ENCODE measurements around the gene PHF13. TPM values are rescaled to one million over a fixed set of nuclear protein-coding genes. Genes with fewer than 3 reads are reported as not detected.

Gene PHF13
- total and polyA plus RNA-seq, 10 of the 15 experiments (the other 5 are each of a cell fraction or from before 2014, with no cell fraction given), result 0.87 to 15.4 (median 5.1) TPM

DNA sequence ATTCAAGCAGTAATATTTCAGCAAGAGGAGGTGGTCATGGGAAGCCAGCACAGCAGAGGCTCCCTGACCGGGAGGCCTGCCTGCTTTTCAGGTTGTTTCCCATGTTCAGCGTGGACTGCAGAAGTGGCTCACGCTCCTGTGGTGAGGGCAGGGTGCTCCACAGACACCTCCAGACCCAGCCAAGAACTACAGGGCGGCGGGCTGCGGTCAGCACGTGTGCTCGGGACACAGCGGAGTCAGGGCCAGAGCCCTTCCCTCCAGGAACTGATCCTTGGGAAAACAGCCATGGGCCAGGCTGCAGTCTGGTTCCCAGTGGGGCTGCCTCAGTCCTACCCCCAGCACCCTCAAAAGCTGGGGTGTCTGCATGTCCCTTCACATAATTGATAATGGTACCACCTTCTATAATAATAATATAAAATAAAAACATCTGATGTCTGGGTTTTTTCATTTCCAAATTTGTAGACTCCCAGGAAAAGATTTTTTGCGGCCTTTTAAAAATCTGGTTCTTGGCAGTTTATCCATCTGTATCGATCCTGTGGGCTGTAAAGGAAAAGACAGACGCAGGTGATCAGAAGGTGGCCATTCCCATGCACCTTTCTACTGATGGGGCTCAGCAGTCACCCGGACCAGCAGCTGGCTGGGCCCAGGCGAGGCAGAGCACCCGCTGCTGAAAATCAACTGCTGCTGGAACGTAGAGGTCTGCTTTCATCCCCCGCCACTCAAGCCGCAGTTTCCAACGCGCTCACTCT lies 21.8 kb downstream of the PHF13 start:
- Histone ChIP-seq H4K20me1 (ENCODE audit: control insufficient read depth, insufficient read depth) (no peaks in the 10 kb centered on the region), H2AFZ (ENCODE audit: control insufficient read depth, low read depth, low read length) (no peak overlapping the region), H3K4me3 (no peak overlapping the region), H3K4me1 (ENCODE audit: control insufficient read depth, insufficient read depth, low read length) (no peaks in the 10 kb centered on the region), H3K9me3 (replicated peaks; ENCODE audit: control insufficient read depth, insufficient read depth, low read length) (no peaks in the 10 kb centered on the region), H3K9ac (ENCODE audit: control insufficient read depth, insufficient read depth, low read length) (no peak overlapping the region), H3K27me3 (replicated peaks in 1 of 2; ENCODE audit: control insufficient read depth in 2 of 2, insufficient read depth in 2 of 2, low read length in 1 of 2) (no peaks in the 10 kb centered on the region), H3K4me2 (ENCODE audit: control insufficient read depth, insufficient read depth) (no peak overlapping the region), H3K27ac (ENCODE audit: control insufficient read depth, insufficient read depth) (no peak overlapping the region), H3K79me2 (ENCODE audit: control insufficient read depth, insufficient read depth, low read length) (no peaks in the 10 kb centered on the region), H3K36me3 (ENCODE audit: control insufficient read depth in 2 of 2, insufficient read depth in 2 of 2, low read length in 1 of 2) (peaks cover 16 to 29% of the 10 kb centered on the region in 2 experiments; a peak in 3 of 4 replicates)
- CTCF ChIA-PET, result interaction anchor here (0.8 to 2.1 kb wide), 2 partner anchors 11 to 82 kb away, joined by 3 to 8 read pairs; no protein-coding TSS in a partner anchor
- SMC1A ChIA-PET (ENCODE audit: uncharacterized antibody, unreplicated experiment), result no interaction called here
- in situ Hi-C loops (cut with MboI), result loop anchor here (5.0 kb wide), 1 partner anchor 143 kb away; the partner anchor contains the start of gene PLEKHG5
- FAIRE-seq (no peak), DNase-seq (ENCODE audit: low read depth, low spot score) (no peak), ATAC-seq (no peak)
- no peak for TF ChIP-seq HDGF (IDR thresholded peaks at IDR 0.05)
- TF ChIP-seq JUND (IDR thresholded peaks at IDR 0.05; ENCODE audit: low read depth, low read length), result no peak
- TF ChIP-seq SIN3A (IDR thresholded peaks at IDR 0.05; ENCODE audit: low read depth, low read length), result no peak
- TF ChIP-seq HCFC1 (IDR thresholded peaks at IDR 0.05; ENCODE audit: low read length), result no peak
- TF ChIP-seq NR2C2 (IDR thresholded peaks at IDR 0.05; ENCODE audit: borderline replicate concordance, control insufficient read depth, insufficient read length, low read depth), result no peak
- TF ChIP-seq YBX1 (IDR thresholded peaks at IDR 0.05), result no peak
- TF ChIP-seq, protein P1, sequence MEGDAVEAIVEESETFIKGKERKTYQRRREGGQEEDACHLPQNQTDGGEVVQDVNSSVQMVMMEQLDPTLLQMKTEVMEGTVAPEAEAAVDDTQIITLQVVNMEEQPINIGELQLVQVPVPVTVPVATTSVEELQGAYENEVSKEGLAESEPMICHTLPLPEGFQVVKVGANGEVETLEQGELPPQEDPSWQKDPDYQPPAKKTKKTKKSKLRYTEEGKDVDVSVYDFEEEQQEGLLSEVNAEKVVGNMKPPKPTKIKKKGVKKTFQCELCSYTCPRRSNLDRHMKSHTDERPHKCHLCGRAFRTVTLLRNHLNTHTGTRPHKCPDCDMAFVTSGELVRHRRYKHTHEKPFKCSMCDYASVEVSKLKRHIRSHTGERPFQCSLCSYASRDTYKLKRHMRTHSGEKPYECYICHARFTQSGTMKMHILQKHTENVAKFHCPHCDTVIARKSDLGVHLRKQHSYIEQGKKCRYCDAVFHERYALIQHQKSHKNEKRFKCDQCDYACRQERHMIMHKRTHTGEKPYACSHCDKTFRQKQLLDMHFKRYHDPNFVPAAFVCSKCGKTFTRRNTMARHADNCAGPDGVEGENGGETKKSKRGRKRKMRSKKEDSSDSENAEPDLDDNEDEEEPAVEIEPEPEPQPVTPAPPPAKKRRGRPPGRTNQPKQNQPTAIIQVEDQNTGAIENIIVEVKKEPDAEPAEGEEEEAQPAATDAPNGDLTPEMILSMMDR (IDR thresholded peaks at IDR 0.05 in 2 of 3, conservative IDR thresholded peaks at IDR 0.05 in 1 of 3; ENCODE audit: control insufficient read depth in 2 of 3, extremely low read depth in 1 of 3, insufficient read depth in 1 of 3, low read depth in 3 of 3, low read length in 3 of 3), result no peak
- TF ChIP-seq IKZF2 (IDR thresholded peaks at IDR 0.05), result no peak
- 91% methylated on average over 20 of the region's 20 CpGs for WGBS (ENCODE audit: insufficient coverage, insufficient replicate concordance, low lambda C conversion rate, missing lambda C conversion rate)
- intact Hi-C loops (cut with micrococcal nuclease; ENCODE audit: unreplicated experiment), result no loop called here
- POLR2A ChIA-PET, result no interaction called here
- no TSS peak for BruUV-seq (replicated peaks)
- RAD21 ChIA-PET (ENCODE audit: unreplicated experiment), result no interaction called here
